ENCODE measurements around the gene ZRANB3.

DNA sequence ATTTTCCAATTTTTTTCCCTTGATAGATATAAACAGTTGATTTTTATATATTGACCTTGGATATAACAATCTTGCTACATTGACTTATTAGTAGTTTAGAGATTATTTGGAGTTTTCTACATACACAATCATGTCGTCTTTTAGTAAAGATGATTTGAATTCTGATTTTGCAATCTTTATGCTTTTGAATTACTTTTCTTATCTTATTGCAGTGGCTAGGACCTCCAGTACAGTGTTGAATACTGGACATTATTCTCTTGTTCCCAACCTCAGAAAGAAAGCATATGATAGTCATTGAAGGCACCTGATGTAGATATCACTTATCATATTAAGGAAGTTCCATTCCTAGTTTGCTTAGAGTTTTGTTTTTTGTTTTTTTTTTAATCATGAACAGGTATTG is 388.7 kb downstream of the ZRANB3 start:
- TF ChIP-seq POLR2A (IDR thresholded peaks at IDR 0.05) (no peak), POLR2AphosphoS5 (IDR thresholded peaks at IDR 0.05) (no peak)
- TF ChIP-seq, protein P1, sequence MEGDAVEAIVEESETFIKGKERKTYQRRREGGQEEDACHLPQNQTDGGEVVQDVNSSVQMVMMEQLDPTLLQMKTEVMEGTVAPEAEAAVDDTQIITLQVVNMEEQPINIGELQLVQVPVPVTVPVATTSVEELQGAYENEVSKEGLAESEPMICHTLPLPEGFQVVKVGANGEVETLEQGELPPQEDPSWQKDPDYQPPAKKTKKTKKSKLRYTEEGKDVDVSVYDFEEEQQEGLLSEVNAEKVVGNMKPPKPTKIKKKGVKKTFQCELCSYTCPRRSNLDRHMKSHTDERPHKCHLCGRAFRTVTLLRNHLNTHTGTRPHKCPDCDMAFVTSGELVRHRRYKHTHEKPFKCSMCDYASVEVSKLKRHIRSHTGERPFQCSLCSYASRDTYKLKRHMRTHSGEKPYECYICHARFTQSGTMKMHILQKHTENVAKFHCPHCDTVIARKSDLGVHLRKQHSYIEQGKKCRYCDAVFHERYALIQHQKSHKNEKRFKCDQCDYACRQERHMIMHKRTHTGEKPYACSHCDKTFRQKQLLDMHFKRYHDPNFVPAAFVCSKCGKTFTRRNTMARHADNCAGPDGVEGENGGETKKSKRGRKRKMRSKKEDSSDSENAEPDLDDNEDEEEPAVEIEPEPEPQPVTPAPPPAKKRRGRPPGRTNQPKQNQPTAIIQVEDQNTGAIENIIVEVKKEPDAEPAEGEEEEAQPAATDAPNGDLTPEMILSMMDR (IDR thresholded peaks at IDR 0.05): no peak
